GM23338 (cell line): ENCODE measurements around the gene PA2G4. TPM values are rescaled to one million over a fixed set of nuclear protein-coding genes. Genes with fewer than 3 reads are reported as not detected.

Source experiments
- ATAC-seq: fragments of 200-7000 bp; cut with Tn5 transposase; 3 replicates; pipeline ENCODE4 v1.9.1; 2020
- DNase-seq: peaks from one replicate; pipeline ENCODE4 v3.0.0-alpha.2; 2015; ENCODE audit warnings: low spot score
- H2AFZ ChIP-seq: fragments of 200-600 bp; sonication (generic); 2 replicates; pipeline ENCODE4 v1.8.0; 2016; ENCODE audit warnings: antibody characterized with exemption, mild to moderate bottlenecking, moderate library complexity
- H3F3A ChIP-seq: fragments of 200-600 bp; sonication (generic); replicated peaks from 2 replicates; pipeline ENCODE4 v1.8.0; 2017; ENCODE audit warnings: antibody characterized with exemption, mixed run types, low read depth
- H3K27ac ChIP-seq: fragments of 200-600 bp; sonication (generic); 2 replicates; pipeline ENCODE4 v1.6.1; 2016; ENCODE audit warnings: low read depth
- H3K27me3 ChIP-seq: fragments of 200-600 bp; sonication (generic); 2 replicates; pipeline ENCODE4 v1.8.0; 2016; ENCODE audit warnings: mild to moderate bottlenecking, mixed run types, moderate library complexity; ENCODE audit not compliant: insufficient read depth
- H3K36me3 ChIP-seq: fragments of 200-600 bp; sonication (generic); 2 replicates; pipeline ENCODE4 v1.8.0; 2016; ENCODE audit warnings: mild to moderate bottlenecking; ENCODE audit not compliant: insufficient read depth
- H3K4me1 ChIP-seq: fragments of 200-600 bp; sonication (generic); 2 replicates; pipeline ENCODE4 v1.8.0; 2016; ENCODE audit warnings: mild to moderate bottlenecking, moderate library complexity; ENCODE audit not compliant: insufficient read depth
- H3K4me2 ChIP-seq: fragments of 200-600 bp; sonication (generic); 2 replicates; pipeline ENCODE4 v1.7.1; 2017; ENCODE audit warnings: mixed run types
- H3K4me3 ChIP-seq: fragments of 200-600 bp; sonication (generic); 2 replicates; pipeline ENCODE4 v1.6.1; 2016; ENCODE audit warnings: mixed run types
- H3K79me2 ChIP-seq: fragments of 200-600 bp; sonication (generic); replicated peaks from 2 replicates; pipeline ENCODE4 v1.8.0; 2017; ENCODE audit warnings: mild to moderate bottlenecking; ENCODE audit not compliant: insufficient read depth
- H3K9me2 ChIP-seq: fragments of 200-600 bp; sonication (generic); 2 replicates; pipeline ENCODE4 v1.8.0; 2017; ENCODE audit not compliant: insufficient read depth
- H4K20me1 ChIP-seq: fragments of 200-600 bp; sonication (generic); replicated peaks from 2 replicates; pipeline ENCODE4 v1.8.0; 2017; ENCODE audit warnings: mild to moderate bottlenecking; ENCODE audit not compliant: insufficient read depth
- H3K27ac Mint-ChIP-seq: 2 replicates; pipeline ENCODE4 v1.8.0; 2020; ENCODE audit warnings: inconsistent platforms, mild to moderate bottlenecking, moderate library complexity, mixed read lengths
- H3K27me3 Mint-ChIP-seq: 3 replicates; pipeline ENCODE4 v1.8.0; 2022; ENCODE audit warnings: low read depth, mild to moderate bottlenecking, moderate library complexity, mixed read lengths, inconsistent platforms; ENCODE audit not compliant: insufficient read depth, poor library complexity
- H3K36me3 Mint-ChIP-seq: 3 replicates; pipeline ENCODE4 v1.8.0; 2021; ENCODE audit warnings: low read depth, mild to moderate bottlenecking, inconsistent platforms, moderate library complexity, mixed read lengths
- H3K4me1 Mint-ChIP-seq: 3 replicates; pipeline ENCODE4 v1.8.0; 2020; ENCODE audit warnings: mild to moderate bottlenecking, inconsistent platforms, mixed read lengths
- H3K4me3 Mint-ChIP-seq: 3 replicates; pipeline ENCODE4 v1.8.0; 2021; ENCODE audit warnings: moderate library complexity, mild to moderate bottlenecking, inconsistent platforms, mixed read lengths
- H3K9me3 Mint-ChIP-seq: 3 replicates; pipeline ENCODE4 v1.8.0; 2020; ENCODE audit warnings: moderate library complexity, mild to moderate bottlenecking, inconsistent platforms, mixed read lengths
- CREB1 ChIP-seq: fragments of 250-450 bp; sonication (Bioruptor Pico); IDR thresholded peaks from 2 replicates; pipeline ENCODE4 v1.5.0; 2020; ENCODE audit warnings: low read depth, mild to moderate bottlenecking, moderate library complexity
- EZH2 ChIP-seq: fragments of 200-600 bp; sonication (generic); IDR thresholded peaks from one replicate; pipeline ENCODE4 v1.8.0; 2017; ENCODE audit warnings: antibody characterized with exemption, mild to moderate bottlenecking, low read depth; ENCODE audit not compliant: unreplicated experiment
- EZH2phosphoT487 ChIP-seq: fragments of 200-600 bp; sonication (generic); IDR thresholded peaks from one replicate; pipeline ENCODE4 v1.8.1; 2018; ENCODE audit warnings: antibody characterized with exemption; ENCODE audit not compliant: unreplicated experiment
- JUNB ChIP-seq: IDR thresholded peaks from one replicate; pipeline ENCODE4 v1.6.1; 2016; ENCODE audit warnings: antibody characterized with exemption; ENCODE audit not compliant: unreplicated experiment
- NANOG ChIP-seq: IDR thresholded peaks from 2 replicates; pipeline ENCODE4 v1.6.1; 2016; ENCODE audit warnings: antibody characterized with exemption, borderline replicate concordance
- POLR2AphosphoS5 ChIP-seq: IDR thresholded peaks from 2 replicates; pipeline ENCODE4 v1.6.1; 2016; ENCODE audit warnings: antibody characterized with exemption, low read depth
- STAT1 ChIP-seq: IDR thresholded peaks from one replicate; pipeline ENCODE4 v1.6.1; 2016; ENCODE audit warnings: antibody characterized with exemption; ENCODE audit not compliant: unreplicated experiment
- ZNF114 ChIP-seq: fragments of 250-450 bp; sonication (Bioruptor Pico); IDR thresholded peaks from 2 replicates; pipeline ENCODE4 v1.5.0; 2020; ENCODE audit warnings: mild to moderate bottlenecking, moderate library complexity
- ZNF331 ChIP-seq: fragments of 250-450 bp; sonication (Bioruptor Pico); IDR thresholded peaks from 2 replicates; pipeline ENCODE4 v1.5.0; 2020; ENCODE audit warnings: low read depth, mild to moderate bottlenecking, moderate library complexity
- polyA plus RNA-seq: library from polyadenylated mRNA; unstranded; fragments of >200 nt; fragmentation: Nextera tagmentation; extraction: Ambion mirVana; gene quantifications from 2 replicates; pipeline ENCODE4 v1.2.1, GENCODE V29; 2016
- total RNA-seq: library from RNA; depleted of rRNA; stranded (reverse); fragments of >200 nt; shearing (Covaris generic); gene quantifications from 2 replicates; pipeline ENCODE4 v1.2.3, GENCODE V29; 2014
- TF ChIP-seq, protein P1 (sequence below): IDR thresholded peaks from 2 replicates; pipeline ENCODE4 v1.6.1; 2016; ENCODE audit warnings: antibody characterized with exemption
- TF ChIP-seq, protein P2 (sequence below): IDR thresholded peaks from one replicate; pipeline ENCODE4 v1.6.1; 2018; ENCODE audit warnings: antibody characterized with exemption; ENCODE audit not compliant: unreplicated experiment
- TF ChIP-seq, protein P3 (sequence below), 2 experiments: fragments of 200-600 bp in 1 of 2; sonication (generic) in 1 of 2; conservative IDR thresholded peaks; 2 replicates each; pipeline versions ENCODE4 v1.5.1 to v1.6.1; 2016 to 2017; ENCODE audit warnings: antibody characterized with exemption in 2 of 2, low read depth in 2 of 2, mild to moderate bottlenecking in 2 of 2, moderate library complexity in 1 of 2

The PA2G4 gene
- total and polyA plus RNA-seq, 2 experiments from 2014 or later = 237 to 373 TPM

DNA sequence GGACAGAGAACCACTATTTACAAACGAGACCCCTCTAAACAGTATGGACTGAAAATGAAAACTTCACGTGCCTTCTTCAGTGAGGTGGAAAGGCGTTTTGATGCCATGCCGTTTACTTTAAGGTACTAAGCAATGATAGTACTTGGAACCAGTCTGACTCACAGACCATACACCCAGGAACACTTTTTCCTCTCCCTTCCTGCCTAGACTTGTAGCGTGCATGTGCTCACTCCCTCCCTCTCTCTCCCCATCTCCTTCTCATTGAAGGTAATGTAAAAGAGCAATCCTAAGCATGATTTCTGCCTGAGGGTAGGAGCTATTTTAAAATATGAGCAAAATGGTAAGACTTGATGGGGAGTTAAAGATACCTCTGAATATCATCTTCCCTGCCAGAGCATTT is 6.2 kb downstream of the PA2G4 start (continued):
- TF ChIP-seq, protein P1, sequence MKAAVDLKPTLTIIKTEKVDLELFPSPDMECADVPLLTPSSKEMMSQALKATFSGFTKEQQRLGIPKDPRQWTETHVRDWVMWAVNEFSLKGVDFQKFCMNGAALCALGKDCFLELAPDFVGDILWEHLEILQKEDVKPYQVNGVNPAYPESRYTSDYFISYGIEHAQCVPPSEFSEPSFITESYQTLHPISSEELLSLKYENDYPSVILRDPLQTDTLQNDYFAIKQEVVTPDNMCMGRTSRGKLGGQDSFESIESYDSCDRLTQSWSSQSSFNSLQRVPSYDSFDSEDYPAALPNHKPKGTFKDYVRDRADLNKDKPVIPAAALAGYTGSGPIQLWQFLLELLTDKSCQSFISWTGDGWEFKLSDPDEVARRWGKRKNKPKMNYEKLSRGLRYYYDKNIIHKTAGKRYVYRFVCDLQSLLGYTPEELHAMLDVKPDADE = no peak
- TF ChIP-seq JUNB (no peak), EZH2 (no peak), STAT1 (no peak)

DNA sequence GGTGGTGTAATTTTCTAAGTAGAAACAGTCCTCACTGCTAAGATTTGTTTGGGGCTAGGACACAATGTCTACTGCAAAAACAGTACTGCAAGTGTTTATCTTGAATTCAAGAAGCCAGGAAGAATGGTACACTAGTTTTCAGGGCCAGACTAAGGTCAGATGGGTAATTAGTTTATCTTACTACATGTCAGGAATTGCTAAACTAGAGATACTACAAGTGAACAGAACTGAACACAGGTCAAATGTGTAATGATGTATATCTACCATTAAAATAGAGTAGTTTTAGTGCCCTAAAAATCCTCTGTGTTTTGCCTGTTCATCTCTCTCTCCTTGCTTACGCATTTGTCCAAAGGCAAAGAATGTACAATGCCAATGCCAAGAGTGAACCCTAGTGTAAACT is 9.7 kb downstream of the PA2G4 start:
- peaks cover 69% of the 10 kb centered on the region for H3K36me3 Mint-ChIP-seq
- no peak overlapping the region for H3K4me3 Mint-ChIP-seq
- peaks cover 10% of the 10 kb centered on the region; the same call in 2 of the 3 replicates for H3K4me1 Mint-ChIP-seq
- H3K9me2 ChIP-seq = no peaks in the 10 kb centered on the region
- H3K36me3 ChIP-seq = peaks cover 33% of the 10 kb centered on the region
- H2AFZ ChIP-seq = no peak overlapping the region
- H3F3A ChIP-seq = peaks cover 46% of the 10 kb centered on the region
- no peak overlapping the region for H3K4me3 ChIP-seq
- peaks cover 4% of the 10 kb centered on the region for H3K4me1 ChIP-seq
- no peak overlapping the region for H3K27ac ChIP-seq
- peaks cover 20% of the 10 kb centered on the region for H3K27me3 Mint-ChIP-seq
- DNase-seq (no peak), ATAC-seq (no peak)
- H3K79me2 ChIP-seq = peaks cover 12% of the 10 kb centered on the region
- peaks cover 6% of the 10 kb centered on the region; the same call in 1 of the 2 replicates for H4K20me1 ChIP-seq
- no peak overlapping the region for H3K4me2 ChIP-seq
- H3K9me3 Mint-ChIP-seq = peaks cover 6% of the 10 kb centered on the region; the same call in 2 of the 3 replicates
- no peak overlapping the region for H3K27ac Mint-ChIP-seq
- no peaks in the 10 kb centered on the region for H3K27me3 ChIP-seq
- TF ChIP-seq ZNF114 (no peak), CREB1 (CRISPR knock-in tag) (no peak), EZH2phosphoT487 (no peak), STAT1 (no peak), POLR2AphosphoS5 (no peak), JUNB (no peak), ZNF331 (CRISPR knock-in tag) (no peak), NANOG (no peak), EZH2 (no peak)
- TF ChIP-seq, protein P2, sequence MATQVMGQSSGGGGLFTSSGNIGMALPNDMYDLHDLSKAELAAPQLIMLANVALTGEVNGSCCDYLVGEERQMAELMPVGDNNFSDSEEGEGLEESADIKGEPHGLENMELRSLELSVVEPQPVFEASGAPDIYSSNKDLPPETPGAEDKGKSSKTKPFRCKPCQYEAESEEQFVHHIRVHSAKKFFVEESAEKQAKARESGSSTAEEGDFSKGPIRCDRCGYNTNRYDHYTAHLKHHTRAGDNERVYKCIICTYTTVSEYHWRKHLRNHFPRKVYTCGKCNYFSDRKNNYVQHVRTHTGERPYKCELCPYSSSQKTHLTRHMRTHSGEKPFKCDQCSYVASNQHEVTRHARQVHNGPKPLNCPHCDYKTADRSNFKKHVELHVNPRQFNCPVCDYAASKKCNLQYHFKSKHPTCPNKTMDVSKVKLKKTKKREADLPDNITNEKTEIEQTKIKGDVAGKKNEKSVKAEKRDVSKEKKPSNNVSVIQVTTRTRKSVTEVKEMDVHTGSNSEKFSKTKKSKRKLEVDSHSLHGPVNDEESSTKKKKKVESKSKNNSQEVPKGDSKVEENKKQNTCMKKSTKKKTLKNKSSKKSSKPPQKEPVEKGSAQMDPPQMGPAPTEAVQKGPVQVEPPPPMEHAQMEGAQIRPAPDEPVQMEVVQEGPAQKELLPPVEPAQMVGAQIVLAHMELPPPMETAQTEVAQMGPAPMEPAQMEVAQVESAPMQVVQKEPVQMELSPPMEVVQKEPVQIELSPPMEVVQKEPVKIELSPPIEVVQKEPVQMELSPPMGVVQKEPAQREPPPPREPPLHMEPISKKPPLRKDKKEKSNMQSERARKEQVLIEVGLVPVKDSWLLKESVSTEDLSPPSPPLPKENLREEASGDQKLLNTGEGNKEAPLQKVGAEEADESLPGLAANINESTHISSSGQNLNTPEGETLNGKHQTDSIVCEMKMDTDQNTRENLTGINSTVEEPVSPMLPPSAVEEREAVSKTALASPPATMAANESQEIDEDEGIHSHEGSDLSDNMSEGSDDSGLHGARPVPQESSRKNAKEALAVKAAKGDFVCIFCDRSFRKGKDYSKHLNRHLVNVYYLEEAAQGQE = no peak
- TF ChIP-seq, protein P3, sequence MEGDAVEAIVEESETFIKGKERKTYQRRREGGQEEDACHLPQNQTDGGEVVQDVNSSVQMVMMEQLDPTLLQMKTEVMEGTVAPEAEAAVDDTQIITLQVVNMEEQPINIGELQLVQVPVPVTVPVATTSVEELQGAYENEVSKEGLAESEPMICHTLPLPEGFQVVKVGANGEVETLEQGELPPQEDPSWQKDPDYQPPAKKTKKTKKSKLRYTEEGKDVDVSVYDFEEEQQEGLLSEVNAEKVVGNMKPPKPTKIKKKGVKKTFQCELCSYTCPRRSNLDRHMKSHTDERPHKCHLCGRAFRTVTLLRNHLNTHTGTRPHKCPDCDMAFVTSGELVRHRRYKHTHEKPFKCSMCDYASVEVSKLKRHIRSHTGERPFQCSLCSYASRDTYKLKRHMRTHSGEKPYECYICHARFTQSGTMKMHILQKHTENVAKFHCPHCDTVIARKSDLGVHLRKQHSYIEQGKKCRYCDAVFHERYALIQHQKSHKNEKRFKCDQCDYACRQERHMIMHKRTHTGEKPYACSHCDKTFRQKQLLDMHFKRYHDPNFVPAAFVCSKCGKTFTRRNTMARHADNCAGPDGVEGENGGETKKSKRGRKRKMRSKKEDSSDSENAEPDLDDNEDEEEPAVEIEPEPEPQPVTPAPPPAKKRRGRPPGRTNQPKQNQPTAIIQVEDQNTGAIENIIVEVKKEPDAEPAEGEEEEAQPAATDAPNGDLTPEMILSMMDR (conservative IDR thresholded peaks at IDR 0.05; ENCODE audit: low read depth in 2 of 2) = no peak
- TF ChIP-seq, protein P1 = no peak
